Germinal center (tissue), 1 donor: ENCODE results near the gene SLC35E1.
"Not testable (repeated sequence)": the region's sequence is repeated elsewhere in the genome, so short reads cannot be mapped to it uniquely, and the experiment has no call there.

Source experiments
- DNase-seq: peaks from one replicate; pipeline ENCODE4 v3.0.0; 2012; ENCODE audit warnings: mixed read lengths, low spot score

SLC35E1 gene

DNA sequence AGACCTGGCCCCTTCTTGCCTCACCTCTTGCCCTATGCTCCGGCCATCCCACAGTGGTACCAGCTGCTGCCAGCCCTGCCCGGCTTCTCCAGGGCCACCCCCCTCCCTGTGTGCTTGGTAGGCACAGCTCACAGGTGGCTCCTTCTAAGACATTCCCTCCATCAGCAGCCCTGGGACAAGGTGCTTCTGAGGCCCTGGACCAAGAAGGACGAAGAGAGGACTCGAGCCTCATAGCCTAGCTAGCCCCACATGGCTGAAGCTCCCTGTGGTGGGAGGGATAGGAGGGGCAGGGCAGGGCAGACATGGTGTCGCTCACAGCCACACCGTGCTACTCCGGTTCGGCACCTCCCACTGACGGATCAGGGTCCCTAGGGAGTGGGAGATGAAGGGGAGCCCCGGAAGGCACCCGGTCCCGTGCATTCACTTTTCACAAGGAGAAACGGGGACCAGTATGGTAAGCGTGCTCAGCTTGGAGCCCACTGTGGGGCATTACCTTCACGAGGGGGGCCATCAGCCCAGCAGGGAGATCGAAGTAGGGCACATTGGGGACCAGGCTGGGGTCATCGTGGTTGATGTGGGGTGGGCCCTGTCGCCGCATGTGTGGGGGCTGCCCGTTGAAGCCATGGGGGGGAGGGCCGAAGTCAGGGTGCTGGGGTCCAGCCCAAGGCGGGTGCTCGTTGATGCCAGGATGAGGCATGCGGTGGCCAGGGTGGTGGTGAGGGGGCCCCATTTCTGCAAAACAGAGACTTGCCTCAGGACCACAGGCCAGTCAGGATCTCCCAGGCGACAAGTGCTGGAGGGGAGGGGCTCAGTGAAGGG, 49.4 kb downstream of the SLC35E1 start:
- DNase-seq = no peak

DNA sequence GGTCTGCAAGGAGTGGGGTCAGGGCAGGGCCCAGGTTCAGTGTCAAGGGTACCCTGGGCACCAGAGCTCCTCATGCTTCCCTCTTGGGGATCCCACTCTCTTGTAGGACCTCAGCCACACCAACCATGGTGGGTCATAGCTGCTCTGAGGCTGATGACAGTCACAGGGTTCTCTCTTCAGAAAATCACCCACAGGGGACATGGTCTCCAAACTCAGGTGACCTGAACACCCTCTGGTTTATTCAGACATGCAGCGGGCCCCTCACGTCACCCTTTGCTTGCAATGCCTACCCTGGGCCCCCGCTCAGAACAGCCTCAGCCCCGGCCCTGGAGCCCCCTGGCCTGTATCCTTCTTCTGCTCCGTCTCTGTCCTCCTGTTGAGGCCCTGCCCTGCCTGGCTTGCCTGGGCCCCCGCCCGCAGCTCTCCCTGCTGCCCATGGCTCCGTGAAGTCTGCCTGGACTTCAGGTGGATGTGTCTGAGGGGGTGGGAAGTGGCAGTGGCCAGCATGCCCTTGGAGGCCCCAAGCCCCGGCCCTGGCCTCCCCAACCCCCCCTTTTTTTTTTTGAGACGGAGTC, 50.4 kb downstream of the SLC35E1 start:
- no peak for DNase-seq

DNA sequence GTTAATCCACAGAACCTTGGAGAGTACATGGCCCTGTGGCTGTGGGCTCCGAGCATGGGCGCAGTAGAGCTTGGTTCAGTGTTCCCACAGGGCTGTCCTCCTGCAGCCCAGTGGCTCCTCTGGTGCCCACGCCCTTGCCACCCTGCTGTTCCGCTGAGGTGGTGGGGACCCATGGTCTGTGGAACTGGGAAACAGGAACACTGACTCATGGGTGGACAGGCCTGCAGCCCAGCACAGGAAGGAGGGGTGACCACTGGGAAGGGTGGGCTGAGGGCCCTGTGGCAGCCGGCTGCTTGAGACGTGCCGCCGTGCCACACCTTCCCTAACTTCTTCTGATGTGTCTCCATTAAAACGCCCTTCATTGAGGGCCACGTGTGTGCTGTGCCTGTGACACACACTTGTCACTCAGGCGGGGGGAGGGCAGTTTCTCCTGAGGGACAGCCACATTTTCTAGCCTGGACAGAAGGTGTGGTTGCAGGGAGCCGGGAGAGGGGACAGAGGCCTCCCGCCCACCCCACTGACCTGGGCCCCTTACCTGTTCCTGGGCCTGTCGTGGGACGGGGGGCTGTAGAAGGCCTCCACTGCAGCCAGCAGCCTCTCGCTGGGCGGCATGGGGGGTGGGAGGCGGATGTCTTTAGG, 51.1 kb downstream of the SLC35E1 start:
- no peak for DNase-seq

DNA sequence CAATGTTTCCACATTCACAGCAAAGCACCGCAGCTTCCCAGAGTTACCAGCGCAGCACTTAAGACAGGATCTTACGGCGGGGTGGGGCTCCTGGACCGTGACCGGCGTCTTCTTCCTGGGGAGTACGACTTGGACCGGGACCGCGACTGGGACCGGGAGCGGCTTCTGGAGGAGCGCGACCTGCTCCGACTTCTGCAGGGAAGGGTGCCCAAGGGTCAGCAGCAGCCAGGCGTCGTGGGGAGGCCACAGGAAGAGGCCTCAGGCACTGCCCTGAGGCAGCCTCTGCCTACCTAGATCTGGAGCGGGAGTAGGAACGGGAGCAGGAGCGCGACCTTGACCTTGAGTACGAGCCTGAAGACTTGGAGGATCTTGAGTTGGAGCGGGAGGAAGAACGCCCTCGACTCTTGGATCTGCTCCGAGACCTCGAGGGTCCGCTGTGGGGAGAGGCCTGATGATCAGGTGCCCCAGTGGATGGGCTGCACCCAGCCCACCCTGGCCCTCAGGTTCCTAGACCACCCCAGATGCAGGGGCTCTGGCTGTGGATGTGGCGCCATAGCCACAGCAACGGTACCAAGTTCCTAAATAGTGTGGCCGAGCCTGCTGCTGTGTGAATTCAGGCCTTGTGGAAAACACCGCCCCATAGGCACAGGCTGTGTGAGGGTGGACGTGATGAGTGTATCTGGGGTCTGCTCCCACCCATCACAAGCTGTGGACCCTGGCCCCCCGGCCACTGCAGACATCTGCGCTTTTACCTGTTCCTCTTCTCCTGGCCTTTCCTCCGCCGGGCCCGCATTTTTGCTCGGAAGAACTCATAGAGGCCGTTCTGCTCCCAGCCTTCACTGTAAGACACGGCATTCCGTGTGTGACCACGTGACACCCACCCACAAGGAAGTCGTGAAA, 51.9 kb downstream of the SLC35E1 start:
- no peak for DNase-seq

DNA sequence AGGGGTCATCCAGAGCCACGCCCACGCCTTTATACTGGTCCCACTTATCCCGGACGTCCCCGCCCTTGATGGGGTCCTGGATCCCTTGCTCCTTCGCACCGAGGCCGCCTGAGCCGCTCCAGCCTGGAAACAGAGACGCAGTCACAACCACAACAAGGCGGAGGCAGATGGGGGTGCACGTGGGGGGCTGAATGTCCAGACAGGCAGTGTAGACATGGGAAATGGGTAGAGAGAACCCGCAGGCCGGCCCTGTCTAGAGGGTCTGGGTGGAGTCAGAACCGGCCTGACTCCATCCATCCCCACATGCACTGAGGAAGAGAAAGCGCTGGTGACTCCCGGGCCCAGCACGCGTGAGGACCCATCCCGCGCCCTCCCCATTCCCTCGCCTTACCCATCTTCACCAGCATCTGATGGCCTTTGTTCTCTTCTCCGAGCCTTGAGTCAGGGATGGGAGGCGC, 53.0 kb downstream of the SLC35E1 start:
- no peak for DNase-seq

DNA sequence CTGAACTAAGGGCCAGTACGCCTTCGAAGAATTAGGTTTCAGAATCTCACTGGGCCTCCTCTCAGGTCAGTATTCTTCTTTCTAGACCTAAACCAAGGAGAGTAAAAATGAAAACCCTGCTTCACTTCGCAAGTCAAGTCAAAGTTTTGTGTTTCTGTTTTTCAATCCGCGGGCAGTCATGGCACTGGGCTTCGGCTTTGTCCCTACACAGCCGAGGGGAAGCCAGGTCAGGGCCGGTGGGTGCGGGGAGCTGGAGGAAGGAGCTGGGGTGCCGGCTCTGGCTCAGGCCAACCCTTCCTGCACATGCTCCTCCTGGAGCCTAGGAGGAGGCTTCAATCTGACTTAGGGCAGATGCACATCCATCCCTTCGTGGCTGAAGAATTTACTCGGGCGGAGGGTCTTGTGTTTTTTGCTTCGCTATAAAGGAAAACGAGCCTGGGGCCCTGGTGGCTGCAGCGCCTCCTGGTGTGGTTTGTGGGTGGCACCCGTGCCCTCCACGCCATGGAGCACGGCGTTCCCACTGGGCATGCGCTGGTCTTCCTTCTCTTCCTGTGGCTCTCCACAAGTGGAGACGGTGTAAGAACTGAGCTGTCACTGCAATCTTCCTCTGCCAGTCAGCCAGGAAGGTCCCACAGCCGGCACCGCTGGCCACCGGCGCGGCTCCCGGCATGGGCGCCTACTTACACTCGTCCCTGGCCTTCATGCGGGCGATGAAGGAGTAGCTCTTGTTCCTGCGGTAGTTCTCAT, 53.6 kb downstream of the SLC35E1 start:
- DNase-seq = no peak

DNA sequence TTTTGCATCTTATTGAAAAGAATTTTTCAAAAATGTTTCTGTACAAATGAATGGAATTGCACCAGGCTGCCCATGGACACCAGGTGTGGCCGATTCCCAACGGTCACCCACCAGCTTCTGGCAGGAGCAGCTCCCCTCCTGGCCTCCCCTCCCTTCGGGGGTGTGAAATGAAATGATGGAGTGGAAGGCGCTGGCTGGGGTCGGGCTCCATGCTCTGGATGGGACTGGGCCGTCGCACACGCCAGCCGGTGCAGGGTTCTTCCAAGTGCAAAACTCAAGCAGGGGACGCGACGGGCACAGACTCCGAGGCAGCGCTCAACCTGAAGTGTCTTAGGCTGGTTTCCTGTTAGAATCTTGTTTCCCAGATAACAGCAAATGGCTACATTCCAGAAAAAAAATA, 54.2 kb downstream of the SLC35E1 start:
- no peak for DNase-seq

DNA sequence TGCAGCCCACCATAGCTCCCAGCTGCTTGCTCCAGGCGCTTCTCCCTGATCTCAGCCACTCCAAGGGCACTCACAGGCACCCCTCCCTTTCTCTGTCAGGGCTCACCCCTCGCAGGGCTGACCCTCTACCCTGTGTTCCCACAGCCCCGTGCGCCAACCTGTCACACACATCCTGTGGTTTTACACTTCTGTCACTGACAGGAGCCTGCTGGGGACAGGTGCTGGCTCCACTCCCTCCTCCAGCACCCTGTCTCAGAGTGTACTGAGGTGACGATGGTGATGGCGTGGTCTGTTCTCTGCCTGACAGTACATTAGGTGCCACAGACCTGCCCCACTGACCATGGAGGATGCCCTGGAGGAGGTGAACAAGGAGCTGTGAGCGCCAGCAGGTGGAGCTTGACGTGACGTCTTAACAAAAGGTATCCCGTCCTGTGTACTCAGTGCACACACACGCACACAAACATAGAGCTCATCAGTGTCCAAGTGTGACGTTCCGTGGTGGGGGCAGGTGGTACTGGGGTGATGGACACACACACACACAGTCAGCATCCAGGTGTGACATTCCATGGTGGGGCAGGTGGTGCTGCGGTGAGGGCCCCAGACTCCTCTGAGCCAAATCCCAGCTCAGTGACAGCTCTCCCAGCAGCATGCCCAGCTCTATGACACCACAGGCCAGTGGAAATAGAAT, 55.1 kb downstream of the SLC35E1 start:
- DNase-seq = no peak

DNA sequence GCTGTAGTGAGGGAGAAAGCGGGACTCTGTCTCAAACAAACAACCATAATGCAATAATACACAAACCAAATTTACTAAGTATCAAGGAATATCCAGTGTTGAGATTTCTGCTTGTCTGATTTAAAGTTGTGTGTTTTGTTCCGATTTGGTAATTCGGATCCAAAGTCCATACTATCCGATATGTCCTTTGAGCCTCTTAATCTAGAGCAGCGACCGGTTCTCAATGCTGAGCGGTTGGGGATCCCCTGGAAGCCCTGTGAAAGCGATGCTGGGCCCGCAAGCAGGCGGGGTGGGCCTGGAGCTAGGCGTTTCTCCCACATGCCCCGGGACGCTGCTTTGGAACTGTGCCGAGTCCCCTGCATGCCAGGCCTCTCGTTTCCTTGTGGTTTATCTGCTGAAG, 55.8 kb downstream of the SLC35E1 start:
- no peak for DNase-seq

DNA sequence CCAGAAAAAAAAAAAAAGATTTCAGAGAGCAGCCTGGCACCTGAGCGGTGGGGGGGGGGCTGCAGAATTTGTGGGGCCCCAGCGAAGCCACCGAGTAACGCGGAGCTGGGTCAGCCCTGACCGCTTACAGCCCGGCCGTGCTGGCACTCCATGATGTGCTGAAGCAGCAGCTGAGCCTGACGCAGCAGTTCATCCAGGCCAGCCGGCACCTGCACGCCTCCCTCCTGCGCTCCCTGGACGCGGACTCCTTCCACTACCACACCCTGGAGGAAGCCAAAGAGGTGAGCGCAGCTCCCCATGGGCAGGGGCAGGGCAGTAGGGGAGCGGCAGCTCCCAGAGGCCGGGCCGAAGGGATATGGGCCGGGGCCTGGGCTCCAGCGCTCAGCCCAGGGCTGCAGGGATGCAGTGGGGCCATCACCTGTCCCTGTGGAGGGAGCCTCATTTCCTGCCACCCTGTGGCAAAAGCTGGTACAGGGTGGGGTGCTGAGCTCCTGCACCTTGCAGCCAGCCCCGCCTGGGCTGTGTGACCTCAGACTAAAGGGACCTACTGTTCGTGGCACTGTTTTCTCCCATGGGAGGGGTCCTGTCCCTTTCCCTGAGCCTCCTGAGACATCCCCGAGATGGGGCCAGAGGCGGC, 57.7 kb downstream of the SLC35E1 start:
- DNase-seq = no peak

DNA sequence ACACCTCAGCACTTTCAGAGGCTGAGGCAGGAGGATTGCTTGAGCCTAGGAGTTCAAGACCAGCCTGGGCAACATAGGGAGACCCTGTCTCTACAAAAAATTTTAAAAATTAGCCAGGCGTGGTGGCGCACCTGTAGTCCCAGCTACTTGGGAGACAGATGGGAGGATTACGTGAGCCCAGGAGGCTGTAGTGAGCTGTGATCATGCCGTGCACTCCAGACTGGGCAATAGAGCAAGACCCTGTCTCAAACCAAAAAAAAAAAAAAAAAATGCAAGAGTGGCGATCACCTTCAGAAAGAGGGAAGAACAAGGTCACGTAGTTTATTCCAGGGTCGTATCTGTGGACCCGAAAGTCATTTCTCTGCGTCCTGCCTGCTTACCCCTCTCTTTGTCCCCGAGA, 59.6 kb downstream of the SLC35E1 start:
- DNase-seq = not testable (repeated sequence)

DNA sequence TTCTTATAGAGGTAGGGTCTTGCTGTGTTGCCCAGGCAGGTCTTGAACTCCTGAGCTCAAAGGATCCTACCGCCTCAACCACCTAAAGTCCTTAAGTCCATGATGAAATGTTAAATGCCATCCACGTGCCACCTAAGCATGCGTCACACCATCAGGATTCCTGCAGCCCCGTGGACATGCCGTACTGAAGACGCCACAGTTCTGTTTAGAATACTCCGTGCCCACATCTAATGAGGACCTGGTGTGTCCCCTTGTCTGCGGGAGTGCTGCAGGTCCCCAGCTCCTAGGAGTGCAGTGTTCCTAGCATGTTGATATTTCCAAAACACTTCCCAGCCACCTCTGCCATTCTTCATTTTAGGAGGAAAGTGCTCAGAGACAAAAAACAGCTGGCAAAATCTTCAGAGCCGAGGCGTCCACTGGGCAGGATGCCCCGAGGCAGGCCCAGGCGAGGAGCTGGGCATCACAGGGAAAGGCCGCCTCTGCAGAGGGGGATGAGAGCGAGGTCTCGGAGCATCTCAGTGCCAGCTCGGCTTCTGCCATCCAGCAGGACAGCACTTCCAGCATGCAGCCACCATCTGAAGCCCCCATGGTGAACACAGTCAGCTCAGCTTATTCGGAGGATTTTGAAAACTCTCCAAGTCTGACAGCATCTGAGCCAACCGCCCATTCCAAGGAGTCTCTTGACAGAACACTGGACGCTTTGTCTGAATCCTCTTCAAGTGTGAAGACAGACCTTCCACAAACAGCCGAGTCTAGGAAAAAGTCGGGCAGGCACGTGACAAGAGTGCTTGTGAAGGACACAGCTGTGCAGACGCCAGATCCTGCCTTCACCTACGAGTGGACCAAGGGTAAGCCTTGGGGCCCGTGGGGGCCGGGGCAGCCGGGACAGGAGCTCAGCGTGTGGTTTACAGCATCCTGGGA, 62.8 kb downstream of the SLC35E1 start:
- no peak for DNase-seq

DNA sequence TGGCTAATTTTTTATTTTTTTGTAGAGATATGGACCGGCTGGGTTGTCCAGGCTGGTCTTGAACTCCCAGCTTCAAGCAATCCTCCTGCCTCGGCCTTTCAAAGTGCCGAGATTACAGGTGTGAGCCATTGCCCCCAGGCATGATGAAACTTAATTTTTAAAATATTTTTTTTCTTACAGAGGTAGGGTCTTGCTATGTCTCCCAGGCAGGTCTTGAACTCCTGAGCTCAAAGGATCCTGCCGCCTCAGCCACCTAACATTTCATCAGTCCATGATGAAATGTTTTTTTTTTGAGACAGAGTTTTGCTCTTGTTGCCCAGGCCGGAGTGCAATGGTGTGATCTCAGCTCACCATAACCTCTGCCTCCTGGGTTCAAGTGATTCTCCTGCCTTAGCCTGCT, 63.7 kb downstream of the SLC35E1 start:
- DNase-seq = no peak

DNA sequence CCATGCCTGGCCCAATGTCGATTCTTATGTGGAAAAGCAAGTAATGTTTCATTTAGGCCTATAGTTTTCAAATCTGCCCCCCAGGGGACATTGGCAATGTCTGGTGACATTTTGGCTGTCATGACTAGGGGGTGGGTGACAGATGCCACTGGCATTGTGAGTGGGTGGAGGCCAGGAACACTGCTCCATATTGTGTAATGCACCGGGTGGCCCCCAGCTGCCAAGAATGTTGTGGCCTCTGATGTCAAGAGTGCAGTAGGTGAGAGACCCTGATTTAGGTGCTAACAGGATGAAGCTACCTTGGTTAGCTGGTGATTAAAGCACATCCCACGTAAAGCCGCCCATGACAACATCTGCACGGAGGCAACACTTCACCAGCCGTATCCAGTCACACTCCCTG, 65.3 kb downstream of the SLC35E1 start:
- no peak for DNase-seq

DNA sequence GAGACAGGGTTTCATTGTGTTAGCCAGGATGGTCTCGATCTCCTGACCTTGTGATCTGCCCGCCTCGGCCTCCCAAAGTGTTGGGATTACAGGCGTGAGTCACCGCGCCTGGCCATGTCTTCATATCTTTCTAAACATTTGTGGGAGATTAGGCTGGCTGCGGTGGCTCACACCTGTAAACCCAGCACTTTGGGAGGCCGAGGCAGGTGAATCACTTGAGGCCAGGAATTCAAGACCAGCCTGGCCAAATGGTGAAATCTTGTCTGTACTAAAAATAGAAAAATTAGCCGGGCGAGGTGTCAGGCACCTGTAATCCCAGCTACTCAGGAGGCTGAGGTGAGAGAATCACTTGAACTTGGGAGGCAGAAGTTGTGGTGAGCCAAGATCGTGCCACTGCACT, 66.1 kb downstream of the SLC35E1 start:
- not testable (repeated sequence) for DNase-seq

DNA sequence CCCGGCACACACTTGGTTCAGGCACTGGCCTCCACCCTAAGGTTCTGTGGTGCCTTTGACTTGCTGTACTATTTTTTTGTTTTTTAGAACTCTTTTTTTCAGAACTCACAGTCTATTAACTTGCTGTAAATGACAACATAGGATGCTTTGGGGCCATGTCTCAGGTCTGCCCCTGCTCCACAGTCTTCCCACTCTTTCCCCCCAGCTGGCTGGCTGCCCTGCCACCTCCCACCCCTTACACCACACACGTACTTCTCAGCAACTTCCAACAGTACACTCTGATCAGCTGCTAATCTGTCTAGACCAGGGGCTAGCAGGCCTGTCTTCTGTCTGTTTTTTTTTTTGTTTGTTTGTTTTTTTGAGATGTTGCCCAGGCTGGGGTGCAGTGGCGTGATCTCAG, 67.9 kb downstream of the SLC35E1 start:
- no peak for DNase-seq
